B cell (primary cell): ENCODE measurements around the gene PLTP. TPM values are rescaled to one million over a fixed set of nuclear protein-coding genes. Genes with fewer than 3 reads are reported as not detected.

ENCODE experiments used
- ATAC-seq: fragments of 200-7000 bp; cut with Tn5 transposase; one replicate; pipeline ENCODE4 v1.10.0; 2021; ENCODE audit warnings: low read depth, mild to moderate bottlenecking, moderate number of reproducible peaks, moderate library complexity
- CTCF ChIA-PET: fragments of 350-600 bp; sonication (Branson Sonifier 250); formaldehyde crosslinking; loops from one replicate; lab custom pipeline; 2021; ENCODE audit warnings: antibody characterized with exemption, inconsistent platforms; lab: Charles Lee
- POLR2A ChIA-PET: fragments of 350-600 bp; sonication (Branson Sonifier 250); formaldehyde crosslinking; loops from one replicate; lab custom pipeline; 2021; ENCODE audit warnings: antibody characterized with exemption; lab: Charles Lee
- DNase-seq: peaks from one replicate; pipeline ENCODE4 v3.0.0; 2013
- H2AFZ ChIP-seq: 2 replicates; pipeline ENCODE4 v1.6.1; 2012; ENCODE audit warnings: mild to moderate bottlenecking, low read depth, low read length; ENCODE audit not compliant: insufficient read depth, poor library complexity, severe bottlenecking
- H3K27ac ChIP-seq, 2 donors: 1 replicate in 1 of 2; 2 replicates in 1 of 2; pipeline ENCODE4 v1.5.1; 2012 to 2013; ENCODE audit warnings: low read length in 2 of 2, mild to moderate bottlenecking in 2 of 2, moderate library complexity in 1 of 2
- H3K27me3 ChIP-seq, 4 experiments: fragments of 200-600 bp in 1 of 4; sonication (generic) in 1 of 4; replicated peaks in 1 of 4; 1 replicate in 2 of 4; 2 replicates in 2 of 4; pipeline versions ENCODE4 v1.6.1 to v1.7.0; 2013 to 2016; ENCODE audit warnings: low read length in 3 of 4, mild to moderate bottlenecking in 2 of 4, mixed read lengths in 1 of 4, moderate library complexity in 1 of 4; ENCODE audit not compliant: insufficient read depth in 4 of 4, control insufficient read depth in 3 of 4; ENCODE audit errors: control extremely low read depth in 1 of 4
- H3K36me3 ChIP-seq, 2 experiments: replicated peaks in 1 of 2; 1 replicate in 1 of 2; 2 replicates in 1 of 2; pipeline versions ENCODE4 v1.6.1 to v1.7.1; 2013; ENCODE audit warnings: low read length in 1 of 2; ENCODE audit not compliant: insufficient read depth in 2 of 2, control insufficient read depth in 1 of 2; ENCODE audit errors: control extremely low read depth in 1 of 2, extremely low read depth in 1 of 2
- H3K4me1 ChIP-seq, 2 donors: fragments of 200-600 bp in 1 of 2; sonication (generic) in 1 of 2; 1 replicate in 1 of 2; 2 replicates in 1 of 2; pipeline versions ENCODE4 v1.5.1 to v1.6.1; 2013 to 2017; ENCODE audit warnings: low read length in 2 of 2; ENCODE audit not compliant: control insufficient read depth in 2 of 2, insufficient read depth in 2 of 2
- H3K4me2 ChIP-seq: replicated peaks from 2 replicates; pipeline ENCODE3; 2012; ENCODE audit warnings: mild to moderate bottlenecking, low read depth, low read length; ENCODE audit not compliant: poor library complexity, severe bottlenecking
- H3K4me3 ChIP-seq, 5 experiments: fragments of 200-600 bp in 1 of 5; sonication (generic) in 1 of 5; 1 replicate in 3 of 5; 2 replicates in 2 of 5; pipeline versions ENCODE4 v1.5.1 to v1.7.0; 2011 to 2016; ENCODE audit warnings: low read length in 4 of 5, mild to moderate bottlenecking in 4 of 5, low read depth in 2 of 5, control low read depth in 1 of 5, moderate library complexity in 1 of 5; ENCODE audit not compliant: insufficient read depth in 1 of 5; ENCODE audit errors: control extremely low read depth in 1 of 5, extremely low read depth in 1 of 5
- H3K79me2 ChIP-seq: fragments of 200-600 bp; sonication (generic); one replicate; pipeline ENCODE4 v1.6.0; 2016; ENCODE audit warnings: low read length; ENCODE audit not compliant: control insufficient read depth, insufficient read depth
- H3K9ac ChIP-seq: fragments of 200-600 bp; sonication (generic); 2 replicates; pipeline ENCODE4 v1.6.1; 2017; ENCODE audit warnings: mild to moderate bottlenecking, low read length, moderate library complexity
- H3K9me3 ChIP-seq, 3 donors: one replicate each; pipeline versions ENCODE4 v1.6.1 to v1.7.1; 2013; ENCODE audit warnings: low read length in 2 of 3; ENCODE audit not compliant: control insufficient read depth in 2 of 3, insufficient read depth in 1 of 3; ENCODE audit errors: control extremely low read depth in 1 of 3
- H4K20me1 ChIP-seq: 2 replicates; pipeline ENCODE4 v1.6.0; 2012; ENCODE audit warnings: mild to moderate bottlenecking, low read length; ENCODE audit not compliant: insufficient read depth, control insufficient read depth, poor library complexity, severe bottlenecking
- H3K27ac Mint-ChIP-seq: one replicate; pipeline ENCODE4 v1.8.0; 2021; ENCODE audit warnings: mixed read lengths
- H3K27me3 Mint-ChIP-seq: one replicate; pipeline ENCODE4 v1.8.0; 2021; ENCODE audit warnings: mixed read lengths
- H3K4me1 Mint-ChIP-seq: one replicate; pipeline ENCODE4 v1.8.0; 2021; ENCODE audit warnings: mixed read lengths
- H3K4me3 Mint-ChIP-seq: one replicate; pipeline ENCODE4 v1.8.0; 2021; ENCODE audit warnings: mixed read lengths
- H3K9me3 Mint-ChIP-seq: one replicate; pipeline ENCODE4 v1.8.0; 2022; ENCODE audit warnings: mixed read lengths; ENCODE audit not compliant: insufficient read depth
- EZH2 ChIP-seq: IDR thresholded peaks from 2 replicates; pipeline ENCODE4 v1.6.1; 2012; ENCODE audit warnings: borderline replicate concordance, low read depth, mild to moderate bottlenecking, moderate library complexity, low read length; ENCODE audit not compliant: insufficient read depth, poor library complexity, severe bottlenecking
- WGBS: methylation state at CpG from one replicate; pipeline ENCODE4 v1.1.5; 2013; ENCODE audit warnings: missing lambda C conversion rate; ENCODE audit not compliant: insufficient coverage; 5-methylcytosine and 5-hydroxymethylcytosine counted together
- intact Hi-C: fragments of 100-400 bp; cut with micrococcal nuclease; formaldehyde crosslinking; loops from one replicate; pipeline ENCODE4 v1.10.0; 2022
- polyA plus RNA-seq: library from polyadenylated mRNA; depleted of rRNA; stranded (reverse); fragments of >200 nt; gene quantifications from 2 replicates; pipeline ENCODE4 v1.2.3, GENCODE V29; 2012
- total RNA-seq, 2 donors: library from RNA; stranded (reverse); fragments of 120-200 nt in 1 of 2; gene quantifications; 1 replicate in 1 of 2; 2 replicates in 1 of 2; pipeline versions ENCODE4 v1.2.3 to v1.2.4, GENCODE V29; 2013 to 2022
- TF ChIP-seq, protein P1 (sequence below): fragments of 200-600 bp; IDR thresholded peaks from one replicate; pipeline ENCODE4 v1.8.0; 2022; ENCODE audit warnings: antibody characterized with exemption, mild to moderate bottlenecking

Gene PLTP
- total and polyA plus RNA-seq, 2 donors (not counting 1 experiment from before 2014, with no cell fraction given), result 1.4 to 4.0 TPM

DNA sequence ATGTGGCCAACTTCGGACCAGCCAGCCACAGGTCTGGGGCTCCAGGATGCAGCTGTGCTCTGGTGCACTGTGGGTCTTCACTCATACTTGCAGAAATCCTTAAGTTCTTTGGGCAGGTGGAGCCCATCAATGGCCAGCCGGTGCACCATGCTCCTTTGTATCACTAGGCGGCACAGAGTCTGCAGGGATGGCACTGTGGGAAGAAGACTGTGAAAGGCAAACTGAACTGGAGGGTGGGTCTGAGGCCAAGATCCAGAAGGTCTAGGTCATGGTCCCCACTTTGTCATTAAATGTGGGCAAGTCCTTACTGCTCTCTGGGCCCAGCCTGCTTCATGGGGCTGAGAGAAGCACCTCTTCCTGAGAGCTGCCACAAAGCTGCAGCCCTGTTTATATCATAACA is 23.3 kb downstream of the PLTP start:
- DNase-seq (no peak), ATAC-seq (no peak)
- no peak overlapping the region for H3K4me3 Mint-ChIP-seq
- Histone ChIP-seq H3K27me3 (no peaks in the 10 kb centered on the region), H3K9me3 (no peaks in the 10 kb centered on the region), H3K9ac (no peak overlapping the region), H4K20me1 (no peaks in the 10 kb centered on the region), H2AFZ (no peak overlapping the region), H3K4me3 (no peak overlapping the region), H3K4me1 (peaks cover 24 to 29% of the 10 kb centered on the region in 2 donors), H3K4me2 (no peak overlapping the region), H3K79me2 (peaks cover 16% of the 10 kb centered on the region), H3K36me3 (peaks cover 0 to 25% of the 10 kb centered on the region in 2 experiments), H3K27ac (no peak overlapping the region)
- no peaks in the 10 kb centered on the region for H3K9me3 Mint-ChIP-seq
- no peaks in the 10 kb centered on the region for H3K27me3 Mint-ChIP-seq
- intact Hi-C loops, result no loop called here
- TF ChIP-seq, protein P1, sequence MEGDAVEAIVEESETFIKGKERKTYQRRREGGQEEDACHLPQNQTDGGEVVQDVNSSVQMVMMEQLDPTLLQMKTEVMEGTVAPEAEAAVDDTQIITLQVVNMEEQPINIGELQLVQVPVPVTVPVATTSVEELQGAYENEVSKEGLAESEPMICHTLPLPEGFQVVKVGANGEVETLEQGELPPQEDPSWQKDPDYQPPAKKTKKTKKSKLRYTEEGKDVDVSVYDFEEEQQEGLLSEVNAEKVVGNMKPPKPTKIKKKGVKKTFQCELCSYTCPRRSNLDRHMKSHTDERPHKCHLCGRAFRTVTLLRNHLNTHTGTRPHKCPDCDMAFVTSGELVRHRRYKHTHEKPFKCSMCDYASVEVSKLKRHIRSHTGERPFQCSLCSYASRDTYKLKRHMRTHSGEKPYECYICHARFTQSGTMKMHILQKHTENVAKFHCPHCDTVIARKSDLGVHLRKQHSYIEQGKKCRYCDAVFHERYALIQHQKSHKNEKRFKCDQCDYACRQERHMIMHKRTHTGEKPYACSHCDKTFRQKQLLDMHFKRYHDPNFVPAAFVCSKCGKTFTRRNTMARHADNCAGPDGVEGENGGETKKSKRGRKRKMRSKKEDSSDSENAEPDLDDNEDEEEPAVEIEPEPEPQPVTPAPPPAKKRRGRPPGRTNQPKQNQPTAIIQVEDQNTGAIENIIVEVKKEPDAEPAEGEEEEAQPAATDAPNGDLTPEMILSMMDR, result no peak
- no peak for TF ChIP-seq EZH2
- H3K4me1 Mint-ChIP-seq, result peaks cover 36% of the 10 kb centered on the region
- 82% methylated on average over 3 of the region's 3 CpGs for WGBS
- ChIA-PET CTCF (interaction anchor here (0.6 to 1.9 kb wide), 3 partner anchors 21 to 202 kb away, joined by 4 to 8 read pairs (median 8); no protein-coding TSS in a partner anchor), POLR2A (interaction anchor here (5.3 kb wide), 1 partner anchor 46 kb away, joined by 41 read pairs; the partner anchor contains the start of gene PCIF1)
- H3K27ac Mint-ChIP-seq, result peak overlapping the region; percentile 37

DNA sequence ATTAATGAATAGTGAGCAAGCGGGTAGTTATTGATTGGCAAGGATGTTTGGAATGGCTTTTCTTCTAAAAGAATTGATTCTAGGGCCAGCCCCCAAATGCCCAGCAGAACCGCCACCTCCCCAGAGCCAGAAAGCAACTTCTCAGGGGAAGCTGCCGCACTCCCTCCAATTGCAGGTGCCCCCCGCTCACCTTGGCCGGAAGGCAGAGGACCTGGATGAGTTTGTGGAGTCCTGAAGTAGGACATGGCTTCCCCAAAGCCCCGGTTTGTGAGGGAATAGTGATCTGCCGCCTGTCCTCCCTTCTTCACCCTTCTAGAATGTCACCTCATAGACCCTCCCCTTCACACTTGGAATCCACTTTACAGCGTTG is 24.6 kb downstream of the PLTP start, which contains the start of gene SPATA25:
TSS of gene SPATA25 (minus strand) at position 277 of the 370 bp plus-strand sequence. CDS start at position 245, 32 bp downstream.
- intact Hi-C loops, result no loop called here
- Histone ChIP-seq H3K9me3 (no peaks in the 10 kb centered on the region), H2AFZ (no peak within 1 kb of the TSS), H3K79me2 (peaks cover 30% of the 10 kb centered on the region), H3K36me3 (peaks cover 0 to 37% of the 10 kb centered on the region in 2 experiments), H3K27me3 (no peaks in the 10 kb centered on the region), H3K9ac (no peak within 1 kb of the TSS), H3K4me2 (no peak within 1 kb of the TSS), H4K20me1 (no peaks in the 10 kb centered on the region), H3K4me1 (peaks cover 15 to 22% of the 10 kb centered on the region in 2 donors), H3K27ac (no peak within 1 kb of the TSS), H3K4me3 (no peak within 1 kb of the TSS)
- no peak within 1 kb of the TSS for H3K27ac Mint-ChIP-seq
- TF ChIP-seq, protein P1, result no peak
- TF ChIP-seq EZH2, result no peak
- no peak for ATAC-seq
- no peaks in the 10 kb centered on the region for H3K27me3 Mint-ChIP-seq
- H3K9me3 Mint-ChIP-seq, result no peaks in the 10 kb centered on the region
- H3K4me3 Mint-ChIP-seq, result no peak within 1 kb of the TSS
- peaks cover 38% of the 10 kb centered on the region for H3K4me1 Mint-ChIP-seq
- no peak for DNase-seq
- WGBS, result 100% methylated on average over 5 of the region's 8 CpGs
- POLR2A ChIA-PET, result no interaction called here
- CTCF ChIA-PET, result no interaction called here
